Activated T-helper 2 cell treated with anti-CD3 and anti-CD28 coated beads, Interferon-gamma antibody, Interleukin-2, Interleukin-4, amounts not matched to agents 10 μg/mL and 5 μg/mL and 100 μg/mL, durations not matched to agents 14 hours and 24 hours and 36 hours (primary cell): ENCODE data around the gene GALNT8. TPM values are rescaled to one million over a fixed set of nuclear protein-coding genes. Genes with fewer than 3 reads are reported as not detected.
A peak's percentile ranks its signal among the peaks of the same experiment; 100 is the strongest.

Experiments
- DNase-seq: peaks from one replicate; pipeline ENCODE4 v3.0.0; 2021; ENCODE audit warnings: low spot score
- H3K27ac Mint-ChIP-seq: one replicate; pipeline ENCODE4 v1.8.0; 2021; ENCODE audit warnings: mixed read lengths
- H3K27me3 Mint-ChIP-seq: one replicate; pipeline ENCODE4 v1.8.0; 2021; ENCODE audit warnings: low read depth, mixed read lengths
- H3K36me3 Mint-ChIP-seq: one replicate; pipeline ENCODE4 v1.8.0; 2021; ENCODE audit warnings: low read depth, mixed read lengths
- H3K4me1 Mint-ChIP-seq: one replicate; pipeline ENCODE4 v1.8.0; 2021; ENCODE audit warnings: low read depth, mixed read lengths
- H3K4me3 Mint-ChIP-seq: one replicate; pipeline ENCODE4 v1.8.0; 2021; ENCODE audit warnings: low read depth, mild to moderate bottlenecking, moderate library complexity, mixed read lengths
- H3K9me3 Mint-ChIP-seq: one replicate; pipeline ENCODE4 v1.8.0; 2021; ENCODE audit warnings: mixed read lengths
- intact Hi-C: fragments of 100-400 bp; cut with micrococcal nuclease; formaldehyde crosslinking; loops from one replicate; pipeline ENCODE4 v1.15.1; 2023
- total RNA-seq: library from RNA; stranded (reverse); gene quantifications from 2 replicates; pipeline ENCODE4 v1.2.3, GENCODE V29; 2022

GALNT8 gene
- total RNA-seq, 1 donor from 2014 or later, result 1.2 TPM

- no peak overlapping the region for H3K4me3 Mint-ChIP-seq
- H3K27ac Mint-ChIP-seq, result no peak overlapping the region
- no peaks in the 10 kb centered on the region for H3K4me1 Mint-ChIP-seq
- no peak for DNase-seq
- intact Hi-C loops, result no loop called here
- no peaks in the 10 kb centered on the region for H3K36me3 Mint-ChIP-seq
- H3K9me3 Mint-ChIP-seq, result no peaks in the 10 kb centered on the region
- peaks cover 16% of the 10 kb centered on the region for H3K27me3 Mint-ChIP-seq
Observed at GRCh38 chr12:4787965-4788364, 67.8 kb downstream of the GALNT8 start.

DNA sequence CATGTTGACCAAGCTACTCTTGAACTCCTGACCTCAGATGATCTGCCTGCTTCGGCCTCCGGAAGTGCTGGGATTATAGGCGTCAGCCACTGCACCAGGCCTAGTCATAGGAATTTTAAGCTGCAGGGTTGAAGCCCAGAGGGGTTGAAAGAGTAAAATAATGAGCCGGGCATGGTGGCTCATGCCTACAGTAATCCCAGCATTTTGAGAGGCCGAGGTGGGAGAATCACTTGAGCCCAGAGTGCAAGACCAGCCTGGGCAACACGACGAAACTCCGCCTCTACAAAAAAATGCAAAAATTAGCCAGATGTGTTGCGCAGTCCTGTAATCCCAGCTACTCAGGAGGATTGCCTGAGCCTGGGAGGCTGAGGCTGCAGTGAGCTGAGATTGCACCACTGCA, 69.6 kb downstream of the GALNT8 start:
- Mint-ChIP-seq H3K27ac (no peak overlapping the region), H3K9me3 (no peaks in the 10 kb centered on the region), H3K4me1 (no peaks in the 10 kb centered on the region), H3K27me3 (peaks cover 18% of the 10 kb centered on the region), H3K4me3 (no peak overlapping the region), H3K36me3 (no peaks in the 10 kb centered on the region)
- DNase-seq, result no peak
- intact Hi-C loops, result no loop called here

DNA sequence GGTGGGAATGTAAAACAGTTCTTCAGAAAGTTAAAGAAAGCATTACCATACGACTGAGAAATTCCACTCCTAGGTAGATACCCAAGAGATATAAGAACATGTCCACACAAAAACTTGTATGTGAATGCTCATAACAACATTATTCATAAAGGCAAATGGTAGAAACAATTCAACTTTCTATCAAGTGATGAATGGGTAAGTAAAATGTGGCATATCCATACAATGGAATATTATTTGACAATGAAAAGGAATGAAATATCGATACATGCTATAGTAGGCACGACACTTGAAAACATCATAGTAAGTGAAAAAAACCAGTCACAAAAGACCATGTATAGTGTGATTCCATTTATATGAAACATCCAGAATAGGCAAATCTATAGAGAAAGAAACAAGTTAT, 71.3 kb downstream of the GALNT8 start:
- intact Hi-C loops, result no loop called here
- Mint-ChIP-seq H3K27ac (no peak overlapping the region), H3K27me3 (peaks cover 11% of the 10 kb centered on the region), H3K36me3 (no peaks in the 10 kb centered on the region), H3K4me1 (no peaks in the 10 kb centered on the region), H3K4me3 (no peak overlapping the region), H3K9me3 (no peaks in the 10 kb centered on the region)
- no peak for DNase-seq

- no peak overlapping the region for H3K4me3 Mint-ChIP-seq
- no peaks in the 10 kb centered on the region for H3K36me3 Mint-ChIP-seq
- H3K27ac Mint-ChIP-seq, result no peak overlapping the region
- H3K4me1 Mint-ChIP-seq, result no peaks in the 10 kb centered on the region
- peaks cover 24% of the 10 kb centered on the region for H3K27me3 Mint-ChIP-seq
- H3K9me3 Mint-ChIP-seq, result no peaks in the 10 kb centered on the region
- DNase-seq, result no peak
- intact Hi-C loops, result no loop called here
Observed at GRCh38 chr12:4794491-4794890, 74.3 kb downstream of the GALNT8 start.

- no peak for DNase-seq
- peaks cover 29% of the 10 kb centered on the region for H3K27me3 Mint-ChIP-seq
- no peaks in the 10 kb centered on the region for H3K36me3 Mint-ChIP-seq
- H3K27ac Mint-ChIP-seq, result no peak overlapping the region
- no peaks in the 10 kb centered on the region for H3K9me3 Mint-ChIP-seq
- H3K4me3 Mint-ChIP-seq, result no peak overlapping the region
- H3K4me1 Mint-ChIP-seq, result no peaks in the 10 kb centered on the region
- intact Hi-C loops, result no loop called here
Observed at GRCh38 chr12:4796216-4796615, 76.0 kb downstream of the GALNT8 start.

DNA sequence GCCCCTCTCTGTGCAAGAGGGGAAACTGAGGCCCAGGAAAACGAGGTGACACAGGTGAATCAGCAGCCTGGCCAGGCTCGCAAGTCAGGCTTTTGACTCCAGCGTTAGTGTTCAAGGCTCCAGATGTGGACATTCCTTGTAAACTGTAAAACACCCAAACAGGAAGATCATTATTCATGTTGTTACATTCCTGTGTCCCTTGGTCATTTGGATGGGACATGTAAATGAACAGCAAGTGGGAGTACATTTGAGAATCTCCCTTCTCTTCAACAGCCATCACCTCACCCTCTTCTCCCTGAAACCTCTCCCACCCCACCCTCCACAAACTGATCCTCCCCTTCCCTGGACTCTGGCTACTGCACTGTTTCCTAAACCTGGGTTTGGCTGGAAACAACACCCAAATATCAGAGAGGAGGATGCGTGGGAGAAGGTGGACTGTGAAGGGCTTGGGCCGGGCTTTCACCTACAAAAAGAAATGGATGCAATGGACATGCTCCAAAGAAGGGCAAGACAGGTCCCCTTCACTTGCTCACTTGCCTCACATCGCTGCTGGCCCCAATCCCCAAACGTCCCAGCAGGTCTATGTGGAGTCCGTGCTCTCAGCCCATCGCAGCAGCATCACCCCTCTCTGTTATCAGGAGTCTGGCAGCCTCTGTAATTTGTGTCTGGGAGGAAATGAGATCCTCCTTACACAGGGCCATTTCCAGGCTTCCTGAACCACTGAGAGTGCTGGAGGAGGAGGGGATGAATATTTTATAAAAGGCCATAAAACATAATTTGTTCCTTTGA, 76.7 kb downstream of the GALNT8 start:
- DNase-seq, result no peak

GRCh38 chr12:4800555-4800954, 80.4 kb downstream of the GALNT8 start:
- intact Hi-C loops, result no loop called here
- H3K27me3 Mint-ChIP-seq, result peaks cover 20% of the 10 kb centered on the region
- no peaks in the 10 kb centered on the region for H3K9me3 Mint-ChIP-seq
- DNase-seq, result no peak
- H3K4me1 Mint-ChIP-seq, result no peaks in the 10 kb centered on the region
- peaks cover 25% of the 10 kb centered on the region for H3K36me3 Mint-ChIP-seq
- no peak overlapping the region for H3K27ac Mint-ChIP-seq
- no peak overlapping the region for H3K4me3 Mint-ChIP-seq

More for the DNA sequence above, 76.7 kb downstream of the GALNT8 start:
- intact Hi-C loops, result no loop called here
- Mint-ChIP-seq H3K36me3 (no peaks in the 10 kb centered on the region), H3K4me3 (no peak overlapping the region), H3K4me1 (no peaks in the 10 kb centered on the region), H3K27ac (no peak overlapping the region), H3K27me3 (peaks cover 29% of the 10 kb centered on the region), H3K9me3 (no peaks in the 10 kb centered on the region)

GRCh38 chr12:4802841-4803240, 82.6 kb downstream of the GALNT8 start:
- Mint-ChIP-seq H3K27ac (no peak overlapping the region), H3K4me1 (peaks cover 18% of the 10 kb centered on the region), H3K36me3 (peaks cover 44% of the 10 kb centered on the region), H3K27me3 (peaks cover 16% of the 10 kb centered on the region), H3K4me3 (no peak overlapping the region), H3K9me3 (no peaks in the 10 kb centered on the region)
- no peak for DNase-seq
- intact Hi-C loops, result no loop called here

DNA sequence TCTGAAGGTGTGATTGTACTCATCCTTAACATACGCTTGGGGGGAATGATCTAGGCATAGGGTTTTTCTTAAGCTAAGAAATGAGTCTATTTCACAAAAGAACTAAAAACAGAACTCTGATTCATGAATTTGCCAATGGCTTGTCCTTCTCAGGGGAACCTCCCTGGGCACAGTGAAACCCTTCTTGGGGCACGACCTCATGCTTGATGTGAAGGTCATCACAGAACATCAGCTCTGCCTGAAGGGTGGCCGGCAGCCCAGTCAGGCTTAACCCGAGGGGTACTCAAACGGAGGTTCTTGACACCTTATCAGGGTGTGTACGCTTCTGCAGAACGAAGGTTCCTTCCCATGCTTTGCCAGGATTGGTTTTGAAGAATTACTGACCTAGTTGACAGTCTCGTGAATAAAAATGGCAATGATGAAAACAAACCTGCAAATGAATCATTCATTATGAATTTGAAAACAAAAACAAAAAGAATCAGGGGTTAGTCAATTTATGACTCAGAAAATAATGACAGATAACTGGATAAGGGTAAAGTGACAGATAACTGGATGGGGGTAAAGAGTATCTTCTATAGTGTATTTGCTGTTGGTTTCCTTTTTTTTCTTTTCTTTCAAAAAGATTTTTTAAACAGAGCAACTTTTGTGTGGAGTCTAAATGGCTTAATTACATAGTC, 86.4 kb downstream of the GALNT8 start:
- intact Hi-C loops, result loop anchor here (1.0 to 5.0 kb wide), 2 partner anchors 23 to 36 kb away; no protein-coding TSS in a partner anchor
- Mint-ChIP-seq H3K27me3 (no peaks in the 10 kb centered on the region), H3K9me3 (no peaks in the 10 kb centered on the region), H3K27ac (peak overlapping the region; percentile 50), H3K36me3 (peaks cover 71% of the 10 kb centered on the region), H3K4me3 (no peak overlapping the region), H3K4me1 (peaks cover 35% of the 10 kb centered on the region)
- DNase-seq, result no peak

DNA sequence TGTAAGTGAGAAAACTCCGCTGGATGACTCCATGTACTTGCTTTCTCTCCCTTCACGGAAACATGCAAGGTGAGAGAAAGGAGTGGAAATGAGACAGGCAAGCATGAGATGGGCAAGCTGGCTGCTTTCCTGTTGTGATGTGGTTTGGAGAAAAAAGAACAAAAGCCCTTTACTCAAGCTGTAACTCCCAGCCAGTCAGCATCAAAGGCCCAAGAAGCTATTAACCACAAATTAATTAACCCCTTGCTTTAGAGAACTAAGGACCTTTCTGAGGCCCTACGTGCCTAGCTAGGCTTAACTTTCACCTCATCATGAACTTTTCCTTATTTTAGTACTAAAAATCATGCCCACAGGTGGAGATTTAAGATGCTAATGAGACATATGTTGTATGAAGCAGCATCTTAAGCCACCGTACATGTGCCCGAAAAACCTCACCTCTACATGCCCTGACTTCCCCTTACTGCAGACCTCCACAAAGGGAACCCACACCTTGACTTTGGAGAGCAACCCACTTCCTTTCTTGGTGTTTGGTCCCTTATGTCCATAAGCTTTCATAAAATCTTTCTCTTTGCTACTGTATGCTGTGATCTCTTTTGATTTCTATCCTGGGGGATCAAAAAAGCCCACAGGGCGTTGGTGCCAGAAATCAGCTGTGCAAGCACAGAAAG, 87.0 kb downstream of the GALNT8 start:
- peaks cover 35% of the 10 kb centered on the region for H3K4me1 Mint-ChIP-seq
- no peak for DNase-seq
- peak overlapping the region; percentile 0 for H3K4me3 Mint-ChIP-seq
- H3K36me3 Mint-ChIP-seq, result peaks cover 76% of the 10 kb centered on the region
- intact Hi-C loops, result loop anchor here (1.0 to 5.0 kb wide), 2 partner anchors 22 to 35 kb away; no protein-coding TSS in a partner anchor
- no peaks in the 10 kb centered on the region for H3K9me3 Mint-ChIP-seq
- H3K27ac Mint-ChIP-seq, result peak overlapping the region; percentile 50
- no peaks in the 10 kb centered on the region for H3K27me3 Mint-ChIP-seq

DNA sequence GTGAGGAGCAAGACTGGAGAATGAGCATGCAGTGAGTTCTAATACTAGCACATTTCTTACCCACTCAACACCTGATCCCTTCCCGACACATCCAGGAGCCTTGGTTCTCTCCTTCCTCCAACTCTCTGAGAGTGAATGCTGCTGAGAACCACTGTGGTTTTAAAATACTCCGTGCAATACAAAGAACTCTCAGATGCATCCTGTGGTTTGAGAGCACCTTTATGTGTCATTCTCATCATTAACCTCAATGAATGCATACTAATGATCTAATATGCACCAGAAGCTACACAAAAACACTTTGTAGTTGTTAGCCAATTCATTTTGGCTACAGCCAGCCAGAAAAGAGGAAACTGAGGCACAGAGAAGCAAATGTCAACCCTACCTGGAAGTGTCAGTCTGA, 87.6 kb downstream of the GALNT8 start:
- intact Hi-C loops, result loop anchor here (1.0 to 5.0 kb wide), 2 partner anchors 21 to 34 kb away; no protein-coding TSS in a partner anchor
- no peak for DNase-seq
- Mint-ChIP-seq H3K27ac (peak overlapping the region; percentile 19), H3K9me3 (no peaks in the 10 kb centered on the region), H3K4me1 (peaks cover 36% of the 10 kb centered on the region), H3K4me3 (peak overlapping the region; percentile 0), H3K36me3 (peaks cover 78% of the 10 kb centered on the region), H3K27me3 (no peaks in the 10 kb centered on the region)

DNA sequence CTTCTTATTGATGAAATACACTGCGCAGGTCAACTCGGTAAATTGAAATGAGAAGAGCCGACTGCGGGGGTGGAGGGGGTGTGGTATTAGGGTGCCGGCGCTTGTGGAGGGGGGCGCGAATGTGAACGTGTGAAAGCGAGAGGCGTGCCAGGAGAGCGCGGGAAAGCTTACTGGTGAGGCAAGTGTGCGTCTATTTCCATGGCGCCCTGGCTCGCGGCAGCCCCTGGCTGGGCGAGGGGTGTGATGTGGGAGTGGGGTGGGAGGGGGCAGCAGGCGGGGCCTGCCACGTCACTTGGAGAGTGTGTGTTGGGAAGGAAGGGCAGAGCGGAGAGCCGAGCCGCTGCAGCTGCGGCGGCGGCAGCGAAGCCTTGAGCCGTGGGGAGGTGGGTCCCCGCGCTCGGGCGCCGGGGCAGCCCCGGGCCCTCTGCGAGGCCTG, 88.8 kb downstream of the GALNT8 start:
- Mint-ChIP-seq H3K4me3 (no peak overlapping the region), H3K27ac (no peak overlapping the region), H3K4me1 (peaks cover 45% of the 10 kb centered on the region), H3K36me3 (peaks cover 78% of the 10 kb centered on the region), H3K27me3 (no peaks in the 10 kb centered on the region), H3K9me3 (no peaks in the 10 kb centered on the region)
- no peak for DNase-seq
- intact Hi-C loops, result loop anchor here (5.0 kb wide), 1 partner anchor 33 kb away; no protein-coding TSS in a partner anchor
